Endothelial cell of umbilical vein (primary cell): ENCODE measurements around the gene RBM42. TPM values are rescaled to one million over a fixed set of nuclear protein-coding genes. Genes with fewer than 3 reads are reported as not detected.

Source experiments
- BruUV-seq: library from RNA; stranded (reverse); fragments of 400-500 nt; replicated peaks from 2 replicates; lab custom pipeline; 2021; lab: Mats Ljungman, UMichigan
- CTCF ChIA-PET: fragments of 300-600, 350-600 bp; sonication (Branson Sonifier 250); formaldehyde crosslinking; loops from one replicate; lab custom pipeline; 2021; ENCODE audit warnings: antibody characterized with exemption, inconsistent platforms; lab: Charles Lee
- POLR2A ChIA-PET: fragments of 300-600, 350-600 bp; sonication (Branson Sonifier 250); formaldehyde crosslinking; loops from one replicate; lab custom pipeline; 2021; ENCODE audit warnings: antibody characterized with exemption, inconsistent platforms; lab: Charles Lee
- DNase-seq: peaks from one replicate; pipeline ENCODE4 v3.0.0-alpha.2; 2011; ENCODE audit warnings: low read depth, low spot score
- FAIRE-seq: peaks from 2 replicates; lab custom pipeline; 2011; peaks lifted over from hg19 to GRCh38; lab: Jason Lieb, UNC
- H2AFZ ChIP-seq: 2 replicates; pipeline ENCODE4 v1.6.0; 2012; ENCODE audit warnings: low read depth, low read length, control low read depth, inconsistent platforms
- H3K27ac ChIP-seq: 2 replicates; pipeline ENCODE4 v1.5.1; 2011; ENCODE audit warnings: low read depth, mild to moderate bottlenecking, control low read depth, low read length, moderate library complexity; ENCODE audit not compliant: insufficient read depth
- H3K27me3 ChIP-seq, 2 experiments: 2 replicates each; pipeline versions ENCODE4 v1.6.0 to v1.6.1; 2011; ENCODE audit warnings: low read length in 2 of 2, mixed read lengths in 1 of 2; ENCODE audit not compliant: control insufficient read depth in 2 of 2, insufficient read depth in 2 of 2
- H3K36me3 ChIP-seq, 2 experiments: 2 replicates in 1 of 2; 3 replicates in 1 of 2; pipeline ENCODE4 v1.5.1; 2011; ENCODE audit warnings: low read length in 2 of 2, mild to moderate bottlenecking in 1 of 2, moderate library complexity in 1 of 2; ENCODE audit not compliant: control insufficient read depth in 2 of 2, insufficient read depth in 2 of 2; ENCODE audit errors: extremely low read depth in 1 of 2
- H3K4me1 ChIP-seq: 3 replicates; pipeline ENCODE4 v1.5.1; 2011; ENCODE audit warnings: mild to moderate bottlenecking, low read length; ENCODE audit not compliant: control insufficient read depth, insufficient read depth; ENCODE audit errors: extremely low read depth
- H3K4me2 ChIP-seq: 2 replicates; pipeline ENCODE4 v1.6.1; 2011; ENCODE audit warnings: low read length, control low read depth, mixed read lengths; ENCODE audit not compliant: insufficient read depth
- H3K4me3 ChIP-seq, 3 experiments: fragments of 200-600 bp in 1 of 3; sonication (generic), shearing (Covaris generic) in 1 of 3; replicated peaks in 1 of 3; 2 replicates each; pipeline ENCODE4 v1.5.1; 2011 to 2016; ENCODE audit warnings: control low read depth in 3 of 3, low read length in 3 of 3, mild to moderate bottlenecking in 2 of 3, inconsistent platforms in 1 of 3, low read depth in 1 of 3, moderate library complexity in 1 of 3; ENCODE audit not compliant: insufficient read depth in 1 of 3
- H3K79me2 ChIP-seq: 2 replicates; pipeline ENCODE4 v1.6.0; 2012; ENCODE audit warnings: low read length, inconsistent platforms; ENCODE audit not compliant: control insufficient read depth, insufficient read depth
- H3K9ac ChIP-seq: replicated peaks from 2 replicates; pipeline ENCODE3; 2011; ENCODE audit warnings: low read length, control low read depth; ENCODE audit not compliant: insufficient read depth; ENCODE audit errors: extremely low read depth
- H3K9me1 ChIP-seq: replicated peaks from 3 replicates; pipeline ENCODE4 v1.6.0; 2011; ENCODE audit warnings: mild to moderate bottlenecking, low read length; ENCODE audit not compliant: control insufficient read depth, insufficient read depth; ENCODE audit errors: extremely low read depth
- H3K9me3 ChIP-seq: replicated peaks from 2 replicates; pipeline ENCODE4 v1.5.1; 2012; ENCODE audit warnings: low read length, inconsistent platforms; ENCODE audit not compliant: control insufficient read depth, insufficient read depth
- H4K20me1 ChIP-seq: replicated peaks from 2 replicates; pipeline ENCODE3; 2011; ENCODE audit warnings: mild to moderate bottlenecking, low read length; ENCODE audit not compliant: control insufficient read depth, insufficient read depth; ENCODE audit errors: extremely low read depth
- CTCF ChIP-seq, 2 donors: IDR thresholded peaks; 1 replicate in 1 of 2; 2 replicates in 1 of 2; pipeline ENCODE4 v1.5.1; 2011; ENCODE audit warnings: low read length in 2 of 2, mild to moderate bottlenecking in 2 of 2, moderate library complexity in 2 of 2, control low read depth in 1 of 2, inconsistent platforms in 1 of 2, low read depth in 1 of 2; ENCODE audit not compliant: insufficient read depth in 1 of 2; ENCODE audit errors: extremely low read depth in 1 of 2
- EZH2 ChIP-seq: IDR thresholded peaks from 2 replicates; pipeline ENCODE4 v1.6.1; 2012; ENCODE audit warnings: borderline replicate concordance, low read depth, mild to moderate bottlenecking, moderate library complexity, low read length, inconsistent platforms; ENCODE audit not compliant: severe bottlenecking
- FOS ChIP-seq: IDR thresholded peaks from 2 replicates; pipeline ENCODE4 v1.6.1; 2011; ENCODE audit warnings: mild to moderate bottlenecking, low read length, moderate library complexity, borderline replicate concordance; ENCODE audit not compliant: insufficient read depth
- GATA2 ChIP-seq: IDR thresholded peaks from 2 replicates; pipeline ENCODE4 v1.7.0; 2011; ENCODE audit warnings: low read depth, mild to moderate bottlenecking, moderate library complexity, mixed read lengths, low read length; ENCODE audit not compliant: insufficient read length, insufficient read depth
- JUN ChIP-seq: IDR thresholded peaks from 2 replicates; pipeline ENCODE4 v1.6.1; 2011; ENCODE audit warnings: borderline replicate concordance, low read depth; ENCODE audit not compliant: insufficient read length, insufficient read depth
- MAX ChIP-seq: IDR thresholded peaks from 2 replicates; pipeline ENCODE4 v1.6.1; 2011; ENCODE audit not compliant: insufficient read depth, insufficient read length
- MYC ChIP-seq: IDR thresholded peaks from one replicate; pipeline ENCODE4 v1.6.1; 2011; ENCODE audit warnings: mild to moderate bottlenecking, low read depth, low read length
- POLR2A ChIP-seq: IDR thresholded peaks from 2 replicates; pipeline ENCODE4 v1.6.1; 2012; ENCODE audit warnings: low read depth, mild to moderate bottlenecking, control low read depth, low read length
- POLR2AphosphoS5 ChIP-seq: IDR thresholded peaks from 2 replicates; pipeline ENCODE4 v1.6.1; 2012; ENCODE audit warnings: low read depth, mild to moderate bottlenecking, control low read depth, low read length, moderate library complexity; ENCODE audit not compliant: insufficient read depth
- dilution Hi-C: fragments of 300-500 bp; cut with MboI; formaldehyde crosslinking; loops from one replicate; pipeline ENCODE4 v1.15.0; 2019; ENCODE audit warnings: low sequenced_read_pairs; ENCODE audit not compliant: extremely low pct_ligation_motif_present
- intact Hi-C: fragments of 100-400 bp; cut with micrococcal nuclease; formaldehyde crosslinking; loops from one replicate; pipeline ENCODE4 v1.10.0; 2022
- polyA plus RNA-seq, 4 experiments: library from polyadenylated mRNA; depleted of rRNA in 3 of 4; stranded (reverse) in 3 of 4; unstranded in 1 of 4; fragments of >200 nt; gene quantifications; 2 replicates each; pipeline versions ENCODE4 v1.2.1 to v1.2.3, GENCODE V29; 2011 to 2012; ENCODE audit warnings: missing spikeins in 1 of 4
- total RNA-seq: library from RNA; stranded (reverse); gene quantifications from 2 replicates; pipeline ENCODE4 v1.2.3, GENCODE V29; 2021

Gene RBM42
- total and polyA plus RNA-seq, 2 donors (not counting 3 experiments of a cell fraction or from before 2014, with no cell fraction given) = 78.3 to 97.3 TPM

GRCh38 chr19:35639863-35640262, 11.0 kb downstream of the RBM42 start:
- peaks cover 9 to 23% of the 10 kb centered on the region in 2 experiments for H3K36me3 ChIP-seq
- no peaks in the 10 kb centered on the region for H4K20me1 ChIP-seq
- no peaks in the 10 kb centered on the region for H3K9me1 ChIP-seq
- BruUV-seq = no TSS peak
- peaks cover 18% of the 10 kb centered on the region for H3K4me1 ChIP-seq
- H2AFZ ChIP-seq = no peak overlapping the region
- dilution Hi-C loops (no loop called here), intact Hi-C loops (no loop called here)
- CTCF ChIA-PET = no interaction called here
- H3K79me2 ChIP-seq = no peaks in the 10 kb centered on the region
- no peak overlapping the region for H3K4me3 ChIP-seq
- no peaks in the 10 kb centered on the region for H3K27me3 ChIP-seq
- DNase-seq (no peak), FAIRE-seq (no peak)
- TF ChIP-seq POLR2AphosphoS5 (no peak), POLR2A (no peak), MAX (no peak), GATA2 (no peak), JUN (no peak), CTCF (IDR thresholded peaks at IDR 0.05; ENCODE audit: extremely low read depth in 1 of 2, insufficient read depth in 1 of 2, low read depth in 1 of 2, low read length in 2 of 2) (no peak), MYC (no peak), FOS (no peak), EZH2 (no peak)
- POLR2A ChIA-PET = no interaction called here
- H3K27ac ChIP-seq = no peak overlapping the region
- H3K4me2 ChIP-seq = no peak overlapping the region
- no peak overlapping the region for H3K9ac ChIP-seq
- no peaks in the 10 kb centered on the region for H3K9me3 ChIP-seq
